ENCODE measurements around the gene ITPK1. TPM values are rescaled to one million over a fixed set of nuclear protein-coding genes. Genes with fewer than 3 reads are reported as not detected.
A peak's percentile ranks its signal among the peaks of the same experiment; 100 is the strongest.

Gene ITPK1
- total and polyA plus RNA-seq, 10 of the 15 experiments (the other 5 are each of a cell fraction or from before 2014, with no cell fraction given): 1.3 to 73.2 (median 27.0) TPM

DNA sequence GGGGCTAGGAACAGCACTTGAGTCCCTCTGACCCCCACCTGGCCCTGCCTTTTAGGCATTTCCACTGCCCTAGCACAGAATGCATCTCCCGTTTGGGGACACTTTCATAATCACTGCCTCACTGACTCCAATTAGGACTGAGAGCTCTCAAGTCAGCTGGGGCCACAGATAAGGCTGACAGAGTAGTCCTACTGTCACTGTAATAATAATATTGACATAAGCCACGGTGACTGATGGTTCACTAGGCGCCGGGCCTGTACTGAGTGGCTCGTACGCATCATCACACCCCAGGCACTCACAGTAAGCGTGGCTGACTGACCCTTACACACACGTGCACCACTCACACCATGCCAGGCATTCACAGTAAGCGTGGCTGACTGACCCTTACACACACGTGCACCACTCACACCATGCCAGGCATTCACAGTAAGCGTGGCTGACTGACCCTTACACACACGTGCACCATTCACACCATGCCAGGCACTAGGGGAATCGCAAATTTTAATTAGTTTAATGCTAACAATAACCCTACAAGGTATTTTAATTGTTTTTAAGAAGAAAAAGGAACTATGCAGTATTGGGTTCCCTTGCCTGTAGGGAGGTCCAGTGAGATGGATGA lies 105.1 kb downstream of the ITPK1 start:
- Histone ChIP-seq H3K4me3 (no peak overlapping the region), H3K9me3 (replicated peaks; ENCODE audit: control insufficient read depth, insufficient read depth, low read length) (no peaks in the 10 kb centered on the region), H3K36me3 (ENCODE audit: control insufficient read depth in 2 of 2, insufficient read depth in 2 of 2, low read length in 1 of 2) (peaks cover 0 to 26% of the 10 kb centered on the region in 2 experiments; a peak in 3 of 4 replicates), H2AFZ (ENCODE audit: control insufficient read depth, low read depth, low read length) (no peak overlapping the region), H3K4me1 (ENCODE audit: control insufficient read depth, insufficient read depth, low read length) (peaks cover 25% of the 10 kb centered on the region), H3K27ac (ENCODE audit: control insufficient read depth, insufficient read depth) (no peak overlapping the region), H4K20me1 (ENCODE audit: control insufficient read depth, insufficient read depth) (no peaks in the 10 kb centered on the region), H3K9ac (ENCODE audit: control insufficient read depth, insufficient read depth, low read length) (no peak overlapping the region), H3K79me2 (ENCODE audit: control insufficient read depth, insufficient read depth, low read length) (no peaks in the 10 kb centered on the region; the same call in 1 of the 2 replicates), H3K27me3 (replicated peaks in 1 of 2; ENCODE audit: control insufficient read depth in 2 of 2, insufficient read depth in 2 of 2, low read length in 1 of 2) (no peaks in the 10 kb centered on the region), H3K4me2 (ENCODE audit: control insufficient read depth, insufficient read depth) (no peak overlapping the region)
- TF ChIP-seq CEBPB (IDR thresholded peaks at IDR 0.05; ENCODE audit: borderline replicate concordance in 1 of 2, low read depth in 2 of 2, low read length in 2 of 2): no peak
- TF ChIP-seq SREBF1 (IDR thresholded peaks at IDR 0.05; ENCODE audit: low read length): no peak
- no peak for TF ChIP-seq TAF1 (IDR thresholded peaks at IDR 0.05; ENCODE audit: borderline replicate concordance, low read depth, low read length)
- TF ChIP-seq, protein P1, sequence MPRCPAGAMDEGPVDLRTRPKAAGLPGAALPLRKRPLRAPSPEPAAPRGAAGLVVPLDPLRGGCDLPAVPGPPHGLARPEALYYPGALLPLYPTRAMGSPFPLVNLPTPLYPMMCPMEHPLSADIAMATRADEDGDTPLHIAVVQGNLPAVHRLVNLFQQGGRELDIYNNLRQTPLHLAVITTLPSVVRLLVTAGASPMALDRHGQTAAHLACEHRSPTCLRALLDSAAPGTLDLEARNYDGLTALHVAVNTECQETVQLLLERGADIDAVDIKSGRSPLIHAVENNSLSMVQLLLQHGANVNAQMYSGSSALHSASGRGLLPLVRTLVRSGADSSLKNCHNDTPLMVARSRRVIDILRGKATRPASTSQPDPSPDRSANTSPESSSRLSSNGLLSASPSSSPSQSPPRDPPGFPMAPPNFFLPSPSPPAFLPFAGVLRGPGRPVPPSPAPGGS (IDR thresholded peaks at IDR 0.05; ENCODE audit: borderline replicate concordance, insufficient read depth, low read depth, low read length, poor library complexity, severe bottlenecking): peak; percentile 91
- TF ChIP-seq, protein P2, sequence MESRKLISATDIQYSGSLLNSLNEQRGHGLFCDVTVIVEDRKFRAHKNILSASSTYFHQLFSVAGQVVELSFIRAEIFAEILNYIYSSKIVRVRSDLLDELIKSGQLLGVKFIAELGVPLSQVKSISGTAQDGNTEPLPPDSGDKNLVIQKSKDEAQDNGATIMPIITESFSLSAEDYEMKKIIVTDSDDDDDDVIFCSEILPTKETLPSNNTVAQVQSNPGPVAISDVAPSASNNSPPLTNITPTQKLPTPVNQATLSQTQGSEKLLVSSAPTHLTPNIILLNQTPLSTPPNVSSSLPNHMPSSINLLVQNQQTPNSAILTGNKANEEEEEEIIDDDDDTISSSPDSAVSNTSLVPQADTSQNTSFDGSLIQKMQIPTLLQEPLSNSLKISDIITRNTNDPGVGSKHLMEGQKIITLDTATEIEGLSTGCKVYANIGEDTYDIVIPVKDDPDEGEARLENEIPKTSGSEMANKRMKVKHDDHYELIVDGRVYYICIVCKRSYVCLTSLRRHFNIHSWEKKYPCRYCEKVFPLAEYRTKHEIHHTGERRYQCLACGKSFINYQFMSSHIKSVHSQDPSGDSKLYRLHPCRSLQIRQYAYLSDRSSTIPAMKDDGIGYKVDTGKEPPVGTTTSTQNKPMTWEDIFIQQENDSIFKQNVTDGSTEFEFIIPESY (IDR thresholded peaks at IDR 0.05): no peak
- TF ChIP-seq RAD21 (IDR thresholded peaks at IDR 0.05; ENCODE audit: insufficient read depth, low read depth, low read length): no peak
- no peak for TF ChIP-seq CBX5 (IDR thresholded peaks at IDR 0.05; ENCODE audit: low read depth)
- BruUV-seq (replicated peaks): no TSS peak
- in situ Hi-C loops (cut with MboI) (no loop called here), intact Hi-C loops (cut with micrococcal nuclease; ENCODE audit: unreplicated experiment) (no loop called here)
- 91% methylated on average over 13 of the region's 13 CpGs for WGBS (ENCODE audit: insufficient coverage, insufficient replicate concordance, low lambda C conversion rate, missing lambda C conversion rate)
- CTCF ChIA-PET: interaction anchor here (1.8 kb wide), 1 partner anchor 103 kb away, joined by 7 read pairs; no protein-coding TSS in a partner anchor
- RAD21 ChIA-PET (ENCODE audit: unreplicated experiment): interaction anchor here (1.0 to 1.1 kb wide), 2 partner anchors 103 to 122 kb away, joined by 3 to 4 read pairs; no protein-coding TSS in a partner anchor
- ATAC-seq (no peak), FAIRE-seq (no peak), DNase-seq (ENCODE audit: low read depth, low spot score) (no peak)
- POLR2A ChIA-PET: no interaction called here
- SMC1A ChIA-PET (ENCODE audit: uncharacterized antibody, unreplicated experiment): interaction anchor here (0.9 kb wide), 1 partner anchor 11 kb away, joined by 3 read pairs; no protein-coding TSS in a partner anchor

Measured in GM12878 (cell line).